ENCODE measurements around the gene DPH5.

Gene DPH5

GRCh38 chr1:101005183-101005582 is 20.4 kb downstream of the DPH5 start:
- no peak for TF ChIP-seq CTCF (IDR thresholded peaks at IDR 0.05; ENCODE audit: low read depth, low read length, missing control alignments)
- no peak overlapping the region for H3K4me3 ChIP-seq (replicated peaks; ENCODE audit: low read depth, low read length)
- DNase-seq (ENCODE audit: extremely low read depth, low read depth): no peak

GRCh38 chr1:101004670-101005069 is 20.9 kb downstream of the DPH5 start:
- no peak overlapping the region for H3K4me3 ChIP-seq (replicated peaks; ENCODE audit: low read depth, low read length)
- no peak for DNase-seq (ENCODE audit: extremely low read depth, low read depth)
- TF ChIP-seq CTCF (IDR thresholded peaks at IDR 0.05; ENCODE audit: low read depth, low read length, missing control alignments): no peak

DNA sequence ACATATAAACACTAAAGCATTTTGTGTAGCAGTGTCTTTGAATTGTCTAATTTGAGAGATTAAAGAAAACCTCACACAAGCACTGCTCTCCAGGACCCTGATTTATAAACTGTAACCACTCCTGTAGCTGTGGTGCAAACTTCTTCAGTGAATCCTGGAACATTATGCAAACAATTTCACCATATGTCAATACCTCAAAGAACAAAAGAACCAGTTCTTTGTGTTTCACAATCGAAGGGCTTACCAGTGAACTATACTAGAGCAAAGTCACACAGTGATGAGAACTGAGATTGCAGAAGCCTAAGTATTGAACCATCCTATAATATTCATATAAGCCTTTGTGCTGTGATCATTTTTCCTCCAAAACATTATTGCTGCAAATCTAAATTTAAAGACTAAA is 21.5 kb downstream of the DPH5 start:
- no peak overlapping the region for H3K4me3 ChIP-seq (replicated peaks; ENCODE audit: low read depth, low read length)
- no peak for TF ChIP-seq CTCF (IDR thresholded peaks at IDR 0.05; ENCODE audit: low read depth, low read length, missing control alignments)
- DNase-seq (ENCODE audit: extremely low read depth, low read depth): no peak

DNA sequence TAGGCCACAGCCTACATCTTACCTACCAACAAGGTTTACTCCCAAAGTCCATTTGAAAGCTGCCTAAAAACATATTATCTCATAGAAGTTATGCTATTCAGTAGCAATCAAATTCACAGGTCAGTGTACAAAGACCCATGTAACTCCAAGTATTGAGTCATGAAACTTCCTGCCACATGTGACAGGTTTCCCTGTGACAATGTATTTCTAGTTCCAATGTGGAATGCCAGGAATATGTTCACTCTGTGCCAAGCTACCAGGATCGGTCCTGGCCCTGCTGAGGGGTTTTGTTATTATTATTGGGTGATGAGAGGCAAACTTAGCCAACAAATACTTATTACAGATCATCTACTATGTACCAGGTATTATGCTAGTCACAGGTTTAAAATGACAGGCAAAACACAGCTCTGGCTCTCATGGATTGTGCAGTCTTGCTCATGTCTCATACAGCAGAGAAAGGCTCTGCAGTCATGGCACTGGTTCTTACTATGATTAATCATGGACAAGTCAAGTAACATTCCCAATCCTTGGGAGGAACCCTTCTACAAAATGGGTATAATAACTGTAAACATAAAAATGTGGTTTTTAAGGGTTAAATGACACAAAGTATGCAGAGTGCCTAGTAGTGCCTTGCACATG is 22.5 kb downstream of the DPH5 start:
- H3K4me3 ChIP-seq (replicated peaks; ENCODE audit: low read depth, low read length): no peak overlapping the region
- no peak for DNase-seq (ENCODE audit: extremely low read depth, low read depth)
- TF ChIP-seq CTCF (IDR thresholded peaks at IDR 0.05; ENCODE audit: low read depth, low read length, missing control alignments): no peak

GRCh38 chr1:101002551-101002950 is 23.0 kb downstream of the DPH5 start:
- DNase-seq (ENCODE audit: extremely low read depth, low read depth): no peak
- TF ChIP-seq CTCF (IDR thresholded peaks at IDR 0.05; ENCODE audit: low read depth, low read length, missing control alignments): no peak
- no peak overlapping the region for H3K4me3 ChIP-seq (replicated peaks; ENCODE audit: low read depth, low read length)

- TF ChIP-seq CTCF (IDR thresholded peaks at IDR 0.05; ENCODE audit: low read depth, low read length, missing control alignments): no peak
- H3K4me3 ChIP-seq (replicated peaks; ENCODE audit: low read depth, low read length): no peak overlapping the region
- no peak for DNase-seq (ENCODE audit: extremely low read depth, low read depth)
Measured at GRCh38 chr1:101000131-101000873, 25.3 kb downstream of the DPH5 start.
